ENCODE data around the gene STK39. TPM values are rescaled to one million over a fixed set of nuclear protein-coding genes. Genes with fewer than 3 reads are reported as not detected.

STK39 gene
- total RNA-seq, 2 experiments from 2014 or later, result 17.7 to 41.1 TPM

DNA sequence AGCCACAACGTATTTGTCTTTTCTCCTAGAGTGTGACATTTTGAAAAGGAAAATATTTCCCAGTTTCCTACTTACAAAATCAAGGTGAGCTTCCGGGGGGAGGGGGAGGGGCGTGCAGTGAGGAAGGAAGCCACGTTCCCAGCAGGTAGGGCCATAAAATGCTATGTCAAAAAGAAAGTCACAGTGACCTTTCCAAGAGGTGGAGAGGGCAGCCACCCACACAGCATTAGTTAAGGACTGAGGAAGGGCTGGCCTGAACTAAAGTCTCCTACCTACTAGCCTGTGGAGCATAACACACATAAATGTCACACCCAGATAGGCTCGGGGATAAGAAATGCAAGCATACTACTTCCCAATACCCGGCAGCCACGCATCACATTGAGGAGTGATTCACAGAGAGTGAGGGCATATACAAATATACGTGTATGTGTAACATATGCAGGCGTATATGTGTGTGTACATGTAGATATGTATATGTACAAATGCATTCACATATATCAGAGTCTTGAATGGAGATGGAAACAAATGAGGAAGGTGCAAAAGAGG lies 191.1 kb downstream of the STK39 start:
- no peak overlapping the region for H3K27ac ChIP-seq (ENCODE audit: low read depth, low read length, poor library complexity, severe bottlenecking)
- H2AFZ ChIP-seq (ENCODE audit: low read length), result no peak overlapping the region
- TF ChIP-seq, protein P1, sequence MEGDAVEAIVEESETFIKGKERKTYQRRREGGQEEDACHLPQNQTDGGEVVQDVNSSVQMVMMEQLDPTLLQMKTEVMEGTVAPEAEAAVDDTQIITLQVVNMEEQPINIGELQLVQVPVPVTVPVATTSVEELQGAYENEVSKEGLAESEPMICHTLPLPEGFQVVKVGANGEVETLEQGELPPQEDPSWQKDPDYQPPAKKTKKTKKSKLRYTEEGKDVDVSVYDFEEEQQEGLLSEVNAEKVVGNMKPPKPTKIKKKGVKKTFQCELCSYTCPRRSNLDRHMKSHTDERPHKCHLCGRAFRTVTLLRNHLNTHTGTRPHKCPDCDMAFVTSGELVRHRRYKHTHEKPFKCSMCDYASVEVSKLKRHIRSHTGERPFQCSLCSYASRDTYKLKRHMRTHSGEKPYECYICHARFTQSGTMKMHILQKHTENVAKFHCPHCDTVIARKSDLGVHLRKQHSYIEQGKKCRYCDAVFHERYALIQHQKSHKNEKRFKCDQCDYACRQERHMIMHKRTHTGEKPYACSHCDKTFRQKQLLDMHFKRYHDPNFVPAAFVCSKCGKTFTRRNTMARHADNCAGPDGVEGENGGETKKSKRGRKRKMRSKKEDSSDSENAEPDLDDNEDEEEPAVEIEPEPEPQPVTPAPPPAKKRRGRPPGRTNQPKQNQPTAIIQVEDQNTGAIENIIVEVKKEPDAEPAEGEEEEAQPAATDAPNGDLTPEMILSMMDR (conservative IDR thresholded peaks at IDR 0.05; ENCODE audit: low read length), result no peak
- no peak for TF ChIP-seq EZH2phosphoT487 (IDR thresholded peaks at IDR 0.05; ENCODE audit: borderline replicate concordance, low read depth, low read length)
- no peaks in the 10 kb centered on the region for H3K9me2 ChIP-seq (ENCODE audit: insufficient read depth, low read length)
- ChIA-PET CTCF (ENCODE audit: unreplicated experiment) (interaction anchor here (0.6 kb wide), 1 partner anchor 26 kb away, joined by 7 read pairs; no protein-coding TSS in a partner anchor), POLR2A (interaction anchor here (0.5 to 0.6 kb wide), 3 partner anchors 12 to 119 kb away, joined by 3 to 5 read pairs (median 3); no protein-coding TSS in a partner anchor)
- no peak overlapping the region for H3K4me3 ChIP-seq (ENCODE audit: low read depth, low read length, poor library complexity, severe bottlenecking)
- H3K4me2 ChIP-seq (ENCODE audit: low read length), result no peak overlapping the region
- H3K9me3 ChIP-seq (ENCODE audit: low read length), result no peaks in the 10 kb centered on the region
- no peaks in the 10 kb centered on the region for H3K79me2 ChIP-seq (ENCODE audit: insufficient read depth, low read depth, low read length)
- peaks cover 5% of the 10 kb centered on the region; the same call in 1 of the 2 replicates for H3K36me3 ChIP-seq (ENCODE audit: insufficient read depth, low read length)
- H4K20me1 ChIP-seq (ENCODE audit: insufficient read depth, low read length), result no peaks in the 10 kb centered on the region
- no peak for DNase-seq (ENCODE audit: low spot score)
- BruUV-seq (replicated peaks), result no TSS peak
- intact Hi-C loops (cut with micrococcal nuclease; ENCODE audit: unreplicated experiment), result no loop called here
- no peaks in the 10 kb centered on the region for H3K4me1 ChIP-seq (ENCODE audit: insufficient read depth, low read length, poor library complexity, severe bottlenecking)

DNA sequence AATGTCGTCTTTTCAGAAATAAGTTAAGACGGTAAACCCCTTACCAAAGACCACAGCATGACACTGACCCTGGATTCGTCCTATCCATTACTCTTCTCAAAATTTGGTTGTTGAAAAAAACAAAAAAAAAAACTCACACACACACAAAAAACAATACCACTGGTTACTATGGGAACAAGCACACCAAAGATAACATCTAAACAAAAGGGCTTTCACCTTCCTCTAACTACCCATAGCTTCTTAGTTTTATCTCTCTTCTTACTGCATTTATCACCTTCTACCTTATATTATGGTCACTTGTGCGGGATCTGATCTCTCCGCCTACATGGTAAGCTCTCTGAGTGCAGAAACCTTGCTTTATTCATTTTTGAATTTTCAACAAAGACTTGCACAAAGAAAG lies 192.7 kb downstream of the STK39 start:
- BruUV-seq (replicated peaks), result no TSS peak
- no peak for TF ChIP-seq EZH2phosphoT487 (IDR thresholded peaks at IDR 0.05; ENCODE audit: borderline replicate concordance, low read depth, low read length)
- TF ChIP-seq, protein P1 (conservative IDR thresholded peaks at IDR 0.05; ENCODE audit: low read length), result no peak
- no peak overlapping the region for H3K27ac ChIP-seq (ENCODE audit: low read depth, low read length, poor library complexity, severe bottlenecking)
- no peaks in the 10 kb centered on the region for H3K9me2 ChIP-seq (ENCODE audit: insufficient read depth, low read length)
- intact Hi-C loops (cut with micrococcal nuclease; ENCODE audit: unreplicated experiment), result no loop called here
- peaks cover 5% of the 10 kb centered on the region; the same call in 1 of the 2 replicates for H3K36me3 ChIP-seq (ENCODE audit: insufficient read depth, low read length)
- CTCF ChIA-PET (ENCODE audit: unreplicated experiment), result no interaction called here
- H3K4me2 ChIP-seq (ENCODE audit: low read length), result no peak overlapping the region
- H3K4me1 ChIP-seq (ENCODE audit: insufficient read depth, low read length, poor library complexity, severe bottlenecking), result no peaks in the 10 kb centered on the region
- DNase-seq (ENCODE audit: low spot score), result no peak
- no peaks in the 10 kb centered on the region for H3K79me2 ChIP-seq (ENCODE audit: insufficient read depth, low read depth, low read length)
- no peaks in the 10 kb centered on the region for H4K20me1 ChIP-seq (ENCODE audit: insufficient read depth, low read length)
- H3K9me3 ChIP-seq (ENCODE audit: low read length), result no peaks in the 10 kb centered on the region
- POLR2A ChIA-PET, result interaction anchor here (0.6 kb wide), 1 partner anchor 120 kb away, joined by 4 read pairs; no protein-coding TSS in a partner anchor
- no peak overlapping the region for H2AFZ ChIP-seq (ENCODE audit: low read length)
- H3K4me3 ChIP-seq (ENCODE audit: low read depth, low read length, poor library complexity, severe bottlenecking), result no peak overlapping the region

DNA sequence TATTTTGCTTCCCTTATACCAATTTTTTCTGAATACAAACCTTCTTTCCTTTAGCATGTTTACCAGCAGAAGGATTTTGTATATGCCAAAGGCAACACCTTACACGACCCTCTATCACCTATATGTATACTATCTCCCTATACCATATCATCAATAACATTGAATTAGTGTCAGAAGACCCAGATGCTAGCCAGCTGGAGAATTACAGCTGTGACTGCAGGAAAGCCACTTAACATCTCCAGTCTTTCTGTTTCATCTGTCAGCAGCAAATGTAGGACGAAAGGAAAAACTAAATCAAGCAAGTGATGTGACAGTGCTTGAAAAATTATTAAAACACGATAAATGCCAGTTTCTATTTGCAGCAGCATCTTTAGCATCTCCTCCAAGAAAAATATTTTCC lies 193.7 kb downstream of the STK39 start:
- H3K9me2 ChIP-seq (ENCODE audit: insufficient read depth, low read length), result no peaks in the 10 kb centered on the region
- H4K20me1 ChIP-seq (ENCODE audit: insufficient read depth, low read length), result no peaks in the 10 kb centered on the region
- no peaks in the 10 kb centered on the region for H3K9me3 ChIP-seq (ENCODE audit: low read length)
- no peaks in the 10 kb centered on the region for H3K79me2 ChIP-seq (ENCODE audit: insufficient read depth, low read depth, low read length)
- no peak overlapping the region for H3K27ac ChIP-seq (ENCODE audit: low read depth, low read length, poor library complexity, severe bottlenecking)
- no peak overlapping the region for H3K4me3 ChIP-seq (ENCODE audit: low read depth, low read length, poor library complexity, severe bottlenecking)
- no peak overlapping the region for H3K4me2 ChIP-seq (ENCODE audit: low read length)
- POLR2A ChIA-PET, result no interaction called here
- intact Hi-C loops (cut with micrococcal nuclease; ENCODE audit: unreplicated experiment), result no loop called here
- DNase-seq (ENCODE audit: low spot score), result no peak
- TF ChIP-seq, protein P1 (conservative IDR thresholded peaks at IDR 0.05; ENCODE audit: low read length), result no peak
- no peak for TF ChIP-seq EZH2phosphoT487 (IDR thresholded peaks at IDR 0.05; ENCODE audit: borderline replicate concordance, low read depth, low read length)
- BruUV-seq (replicated peaks), result no TSS peak
- CTCF ChIA-PET (ENCODE audit: unreplicated experiment), result no interaction called here
- no peaks in the 10 kb centered on the region for H3K4me1 ChIP-seq (ENCODE audit: insufficient read depth, low read length, poor library complexity, severe bottlenecking)
- no peaks in the 10 kb centered on the region for H3K36me3 ChIP-seq (ENCODE audit: insufficient read depth, low read length)
- no peak overlapping the region for H2AFZ ChIP-seq (ENCODE audit: low read length)
